Measurements from ENCODE around the gene SNRPD3. TPM values are rescaled to one million over a fixed set of nuclear protein-coding genes. Genes with fewer than 3 reads are reported as not detected.

Gene SNRPD3
- total RNA-seq, 1 experiment from 2014 or later, result 144 TPM

GRCh38 chr22:24548812-24549211, 7.0 kb upstream of the SNRPD3 start (continued):
- TF ChIP-seq REST (IDR thresholded peaks at IDR 0.05; ENCODE audit: low read depth) (no peak), CTCF (IDR thresholded peaks at IDR 0.05 in 2 of 3, conservative IDR thresholded peaks at IDR 0.05 in 1 of 3; ENCODE audit: borderline replicate concordance in 1 of 3, insufficient read depth in 1 of 3, low read depth in 2 of 3, low read length in 2 of 3) (no peak)

GRCh38 chr22:24550028-24550901, 5.5 kb upstream of the SNRPD3 start:
- CTCF ChIA-PET, result no interaction called here
- Histone ChIP-seq H4K20me1 (ENCODE audit: insufficient read depth) (no peaks in the 10 kb centered on the region), H3K27me3 (ENCODE audit: insufficient read depth, low read length) (no peaks in the 10 kb centered on the region), H2AFZ (ENCODE audit: low read depth, low read length, poor library complexity, severe bottlenecking) (no peak overlapping the region), H3K9ac (ENCODE audit: low read length) (no peak overlapping the region), H3K36me3 (ENCODE audit: control insufficient read depth in 1 of 2, insufficient read depth in 2 of 2, low read length in 2 of 2) (peaks cover 0 to 10% of the 10 kb centered on the region in 2 experiments; a peak in 2 of 4 replicates), H3K4me2 (ENCODE audit: low read length) (no peak overlapping the region), H3K79me2 (ENCODE audit: insufficient read depth, low read length) (peaks cover 35% of the 10 kb centered on the region), H3K27ac (ENCODE audit: low read depth, low read length) (no peak overlapping the region), H3K9me2 (ENCODE audit: insufficient read depth) (no peaks in the 10 kb centered on the region), H3K4me3 (replicated peaks in 1 of 2; ENCODE audit: low read depth in 1 of 2, low read length in 2 of 2) (no peak overlapping the region), H3K9me3 (ENCODE audit: control insufficient read depth in 1 of 2, insufficient read depth in 1 of 2, low read depth in 1 of 2, low read length in 2 of 2) (no peaks in the 10 kb centered on the region), H3K4me1 (ENCODE audit: control insufficient read depth in 1 of 2, insufficient read depth in 2 of 2, low read length in 2 of 2) (peaks cover 6 to 13% of the 10 kb centered on the region in 2 experiments; a peak in 3 of 4 replicates)
- BruUV-seq (replicated peaks), result no TSS peak
- intact Hi-C loops (cut with micrococcal nuclease), result no loop called here
- RAD21 ChIA-PET (ENCODE audit: low non-redundant PET in 1 of 2, low total read pairs in 2 of 2, uncharacterized antibody in 2 of 2, unreplicated experiment in 2 of 2), result no interaction called here
- POLR2A ChIA-PET, result no interaction called here
- DNase-seq (ENCODE audit: low read depth, low spot score), result no peak
- no peak for TF ChIP-seq SIN3A (IDR thresholded peaks at IDR 0.05; ENCODE audit: low read depth)
- TF ChIP-seq REST (IDR thresholded peaks at IDR 0.05; ENCODE audit: low read depth), result no peak
- TF ChIP-seq JUND (IDR thresholded peaks at IDR 0.05), result no peak
- TF ChIP-seq ZFX (IDR thresholded peaks at IDR 0.05), result no peak
- no peak for TF ChIP-seq SP1 (IDR thresholded peaks at IDR 0.05; ENCODE audit: low read depth)
- ATAC-seq, result no peak
